Activated CD4-positive, alpha-beta T cell treated with anti-CD3 and anti-CD28 coated beads, Interleukin-2, amount 50 U/mL, for 48 hours (primary cell): ENCODE data around the gene ACTG1.

Experiments
- DNase-seq, 2 experiments: peaks; one replicate each; pipeline ENCODE4 v3.0.0-alpha.2; 2020

Gene ACTG1

DNA sequence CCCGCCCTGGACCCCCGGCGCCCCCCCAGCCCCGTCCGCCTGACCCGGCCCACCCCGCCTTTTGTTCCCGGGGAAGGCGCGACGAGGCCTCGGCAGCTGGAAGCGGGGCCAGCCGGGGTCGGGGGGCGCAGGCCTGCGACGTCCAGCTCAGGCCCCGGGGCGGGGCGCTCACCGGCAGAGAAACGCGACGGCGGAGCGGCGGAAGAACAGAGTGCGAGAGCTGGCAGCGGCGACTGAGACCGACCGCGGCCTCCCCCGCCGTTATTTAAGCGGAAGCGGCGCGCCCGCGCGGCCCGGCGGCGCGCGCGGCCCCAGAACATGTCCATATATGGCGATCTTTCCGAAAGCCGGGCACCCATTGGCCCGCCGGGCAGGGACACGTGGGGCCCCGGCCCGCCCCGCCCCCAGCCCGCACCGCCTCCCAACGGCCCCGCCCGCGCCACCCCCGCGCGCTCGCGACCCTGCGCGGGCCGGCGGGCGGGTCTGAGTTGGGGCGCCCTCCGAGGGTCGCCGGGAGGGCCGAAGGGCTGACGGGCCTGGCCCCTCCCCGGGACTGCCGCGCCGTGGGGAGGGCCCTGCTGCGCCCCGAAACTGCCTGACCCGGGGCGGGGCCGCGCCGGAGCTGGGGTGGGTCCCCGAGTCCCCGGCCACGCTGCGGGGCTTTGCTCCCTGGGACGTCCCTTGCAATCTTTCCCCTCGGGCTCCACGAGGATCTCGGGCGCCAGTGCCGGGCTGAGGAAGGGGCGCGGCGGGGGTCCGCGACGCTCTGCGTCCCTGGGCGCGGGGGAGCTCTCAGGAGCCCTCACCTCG is at the start of gene ACTG1:
Gene ACTG1 (minus strand): TSS at position 238 of the 810 bp plus-strand sequence. CDS start 445 bp downstream, outside the sequence.
- peak; percentile 88 to 90 for DNase-seq

GRCh38 chr17:81561494-81561885 is 48.9 kb upstream of the ACTG1 start:
- no peak for DNase-seq

GRCh38 chr17:81558941-81559806 is 46.6 kb upstream of the ACTG1 start:
- DNase-seq = no peak

GRCh38 chr17:81558115-81558468 is 45.5 kb upstream of the ACTG1 start:
- no peak for DNase-seq

DNA sequence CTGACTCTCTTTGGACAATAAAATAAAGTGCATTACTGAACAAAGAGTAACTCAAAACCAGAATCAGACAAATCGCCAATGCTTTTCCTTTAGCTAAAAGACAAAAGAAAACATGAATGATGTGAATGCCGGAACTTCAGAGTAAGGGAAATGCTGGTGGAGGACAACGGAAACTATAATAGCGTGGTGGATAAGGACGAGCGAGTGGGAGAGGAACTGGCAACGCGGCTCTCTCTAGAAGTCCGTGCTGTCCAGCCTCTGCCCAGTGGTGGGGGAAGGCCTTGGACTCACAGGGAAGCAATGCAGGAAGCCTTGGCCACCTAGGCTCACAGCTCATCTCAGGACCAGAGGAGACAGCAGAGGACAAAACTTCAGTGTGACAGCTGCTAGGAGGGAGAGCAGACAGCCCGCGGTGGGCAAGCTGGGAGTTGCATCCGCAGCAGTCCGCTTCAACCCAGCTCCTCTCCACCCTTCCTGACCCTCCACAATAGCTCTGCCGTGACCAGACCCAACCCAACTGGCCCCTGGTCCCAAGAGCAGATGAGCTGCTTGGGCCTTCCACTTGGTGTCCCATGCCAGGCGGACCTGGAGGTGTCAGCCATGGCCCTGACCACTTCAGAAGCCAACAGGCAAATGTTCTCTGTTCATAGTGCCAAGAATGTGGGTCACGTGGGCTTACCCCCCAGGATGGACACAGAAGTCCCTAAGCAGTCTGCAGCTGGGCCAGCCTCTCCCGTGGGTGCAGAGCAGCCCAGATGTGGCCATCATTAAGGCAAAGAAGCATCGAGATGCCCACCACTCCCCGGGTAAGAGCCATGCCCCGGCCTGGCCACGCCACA is 44.9 kb upstream of the ACTG1 start:
- no peak for DNase-seq

- DNase-seq = no peak
These were observed 44.3 kb upstream of the ACTG1 start for GRCh38 chr17:81556863-81557262.

DNA sequence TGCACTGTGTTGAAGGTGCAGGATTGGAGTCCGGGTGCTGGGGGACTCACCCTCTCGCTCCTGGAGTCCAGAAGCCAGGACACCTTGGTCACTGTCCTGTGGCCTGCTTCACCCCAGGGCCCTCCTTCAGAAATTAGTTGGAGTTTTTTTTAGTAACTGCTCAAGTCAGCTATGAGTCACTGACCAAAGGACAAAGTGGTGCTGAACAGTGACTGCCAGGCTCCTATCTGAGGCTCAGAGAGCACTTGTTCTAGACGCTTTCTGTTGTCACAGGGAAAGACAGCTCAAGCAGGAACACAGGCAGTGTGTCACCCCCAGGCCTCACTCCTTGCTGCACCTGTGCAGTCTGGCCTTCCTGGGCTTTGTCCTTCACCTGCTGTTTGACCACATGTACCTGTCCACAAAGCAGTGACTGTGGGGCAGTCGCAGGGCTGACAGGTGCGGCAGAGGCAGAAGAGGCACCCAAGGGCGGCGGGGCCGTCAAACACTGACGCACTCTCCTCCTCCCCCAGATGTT is 43.6 kb upstream of the ACTG1 start:
- DNase-seq = no peak

DNA sequence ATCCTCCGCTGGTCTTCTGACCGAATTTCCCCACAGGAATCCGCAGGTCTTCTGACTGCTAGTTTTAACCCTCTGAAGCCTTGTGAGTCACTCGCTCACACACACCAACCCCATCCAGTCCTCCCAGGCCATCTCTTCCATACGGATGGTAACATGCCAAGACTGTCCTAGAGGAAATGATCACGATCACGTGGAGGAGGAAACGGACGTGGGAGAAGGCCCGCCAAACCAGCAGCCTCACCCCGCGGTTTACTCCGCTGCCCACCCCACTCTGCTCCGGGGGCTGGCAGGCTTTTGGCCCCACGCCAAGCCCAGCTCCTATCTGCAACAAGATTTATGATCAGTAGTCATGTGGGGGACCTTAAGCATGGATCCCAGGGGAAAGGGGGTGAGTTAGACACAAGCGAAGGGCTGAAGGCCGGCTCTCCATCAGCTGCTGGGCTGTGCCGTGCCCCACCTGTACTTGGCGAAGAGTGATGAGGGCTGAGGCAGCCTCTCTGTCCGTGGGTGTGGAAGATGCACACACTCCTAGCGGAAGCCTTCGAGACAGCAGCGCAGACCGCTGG is 41.1 kb upstream of the ACTG1 start:
- peak in 1 of 2 experiments; percentile 18 for DNase-seq

DNA sequence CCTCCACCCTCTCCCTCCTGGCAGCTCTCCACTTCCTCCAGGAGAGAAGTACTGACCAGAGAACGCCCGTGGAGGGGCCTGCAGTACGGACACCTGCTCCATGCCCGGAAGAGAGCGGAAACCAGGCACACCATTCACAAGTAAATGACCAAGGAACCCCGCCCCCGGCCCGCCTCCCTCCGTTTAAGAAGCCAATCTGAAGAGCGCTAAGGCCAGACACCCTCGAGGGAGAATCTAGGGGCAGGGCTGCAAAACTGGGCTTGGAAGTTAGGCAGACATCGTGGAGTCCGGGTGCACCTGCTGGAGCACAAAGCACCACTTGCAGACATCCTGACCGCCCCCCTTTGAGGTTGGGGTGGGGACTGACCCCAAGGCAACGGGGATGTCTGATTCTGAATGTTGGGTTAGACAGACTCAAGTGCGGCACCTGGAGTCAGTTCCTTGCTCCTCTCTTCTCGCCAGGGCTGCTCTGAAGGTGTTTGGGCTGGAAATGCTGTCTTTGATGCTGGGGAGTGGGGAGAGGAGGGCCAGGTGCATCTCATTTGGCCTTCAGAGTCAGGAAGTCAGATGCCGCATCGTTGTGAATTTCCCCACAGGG is 40.5 kb upstream of the ACTG1 start:
- DNase-seq = peak; percentile 86 to 88

DNA sequence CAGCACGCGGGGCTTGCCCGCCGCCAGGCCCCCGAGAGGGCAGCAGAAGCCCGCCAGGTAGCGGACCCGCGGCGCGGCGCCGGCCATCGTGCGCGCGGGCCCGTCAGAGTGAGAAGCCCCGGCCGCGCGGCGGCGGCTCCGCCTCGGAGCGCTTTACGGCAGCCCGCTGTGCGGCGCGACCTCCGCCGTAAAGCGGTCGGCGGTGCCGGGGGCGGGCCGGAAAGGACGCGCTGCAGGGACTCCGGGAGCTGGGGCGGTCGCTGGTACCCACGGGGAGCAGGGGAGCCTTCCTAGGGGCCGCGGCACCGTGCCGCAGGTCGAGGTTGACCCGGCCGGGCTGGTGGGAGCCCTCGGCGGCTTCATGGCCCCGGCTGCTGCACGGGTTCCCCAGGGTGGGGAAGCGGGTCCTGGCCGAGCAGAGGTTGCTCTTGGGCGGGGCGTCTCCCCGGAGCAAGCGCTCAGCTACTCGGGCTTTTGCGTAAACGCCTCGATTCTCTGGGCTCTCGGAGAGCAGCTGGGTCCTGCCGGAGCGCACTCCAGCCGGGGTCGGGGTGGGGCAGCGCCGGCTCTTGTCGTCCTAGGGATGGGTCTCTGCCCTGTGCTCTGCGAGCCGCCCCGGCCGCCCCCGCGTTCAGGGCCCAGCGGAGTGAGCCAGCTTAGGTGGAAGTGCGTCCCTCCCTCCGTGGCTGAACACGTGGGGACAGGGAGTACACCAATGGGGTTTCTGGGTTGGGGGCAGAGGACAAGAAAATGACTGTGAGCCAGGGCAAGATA is 39.8 kb upstream of the ACTG1 start, which contains the start of gene FAAP100:
Gene FAAP100 (minus strand): TSS at position 110 of the 774 bp plus-strand sequence. CDS start 23 bp downstream, at position 87.
- peak; percentile 80 to 84 for DNase-seq

GRCh38 chr17:81551458-81552243 is 39.1 kb upstream of the ACTG1 start:
- DNase-seq = peak; percentile 26 to 30

- DNase-seq = no peak
These were observed 38.3 kb upstream of the ACTG1 start for GRCh38 chr17:81550830-81551457.

GRCh38 chr17:81550285-81550684 is 37.7 kb upstream of the ACTG1 start:
- no peak for DNase-seq

GRCh38 chr17:81549826-81550225 is 37.2 kb upstream of the ACTG1 start:
- DNase-seq = no peak

- no peak for DNase-seq
These were observed 36.5 kb upstream of the ACTG1 start for GRCh38 chr17:81549031-81549557.

DNA sequence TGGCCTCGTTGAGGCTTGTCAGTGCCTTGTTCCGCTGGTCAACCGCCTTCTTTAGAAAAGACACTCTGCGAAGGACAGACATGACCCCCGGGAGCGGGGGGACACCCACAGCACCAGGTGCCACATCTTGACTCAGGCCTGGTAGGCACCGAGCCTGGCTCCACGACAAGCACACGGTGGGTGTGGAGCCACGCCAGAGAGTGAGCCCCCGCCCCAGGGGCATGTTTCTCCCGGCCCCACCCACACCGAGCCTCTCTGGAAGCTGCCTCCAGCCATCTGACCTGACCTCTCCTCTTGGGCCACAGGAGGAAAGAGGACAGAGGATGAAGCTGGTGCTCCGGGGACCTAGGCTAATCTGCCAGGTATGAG is 35.0 kb upstream of the ACTG1 start:
- DNase-seq = no peak

DNA sequence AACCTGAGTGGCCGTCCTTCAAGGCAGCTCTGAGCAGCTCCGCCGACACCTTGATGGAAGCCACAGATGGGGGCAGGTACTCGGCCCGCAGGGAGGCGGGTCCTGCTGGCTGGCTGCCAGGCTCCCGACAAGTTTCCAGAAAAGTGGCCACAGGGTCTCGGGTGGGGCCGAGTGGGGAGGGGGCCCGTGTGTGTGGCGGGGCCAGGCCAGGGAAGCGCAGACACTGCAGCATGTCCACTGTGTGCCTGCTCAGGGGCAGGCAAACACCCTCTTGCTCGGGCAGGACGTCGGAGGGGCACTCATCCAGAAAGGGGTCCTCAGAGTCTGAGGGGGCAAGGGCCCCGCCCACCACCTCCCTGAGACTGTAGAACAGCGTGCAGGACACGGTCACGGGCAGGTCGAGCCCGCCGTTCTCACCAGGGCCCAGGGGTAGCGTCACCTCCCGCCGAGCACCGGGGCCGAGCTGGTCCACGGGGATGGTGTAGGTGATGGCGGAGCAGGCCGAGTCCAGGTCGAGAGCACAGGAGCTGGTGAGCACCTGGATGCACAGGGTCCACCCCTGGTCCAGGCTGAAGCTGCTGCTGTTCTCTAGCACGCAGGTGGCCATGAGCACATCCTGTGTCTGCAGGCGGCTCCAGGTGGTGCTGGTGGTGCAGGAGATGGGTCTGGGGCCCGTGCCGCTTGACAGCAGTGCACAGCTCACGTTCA is 34.5 kb upstream of the ACTG1 start:
- DNase-seq = no peak

- no peak for DNase-seq
These were observed 32.8 kb upstream of the ACTG1 start for GRCh38 chr17:81545160-81545949.
